GM12878 (cell line): ENCODE measurements around the gene ADRA2C. TPM values are rescaled to one million over a fixed set of nuclear protein-coding genes. Genes with fewer than 3 reads are reported as not detected.

ENCODE experiments used
- ATAC-seq: fragments of 200-7000 bp; cut with Tn5 transposase; 3 replicates; pipeline ENCODE4 v1.9.1; 2020; ENCODE audit warnings: mild to moderate bottlenecking, moderate library complexity
- BruUV-seq: library from RNA; stranded (reverse); fragments of 400-500 nt; replicated peaks from 2 replicates; lab custom pipeline; 2021; lab: Mats Ljungman, UMichigan
- CTCF ChIA-PET: fragments of 300-600 bp; sonication (Branson Sonifier 250); formaldehyde crosslinking; extraction: SDS; loops from one replicate; lab custom pipeline; 2021; ENCODE audit warnings: inconsistent platforms; lab: Yijun Ruan, JAX
- POLR2A ChIA-PET: fragments of 350-600 bp; formaldehyde crosslinking; extraction: SDS; loops from one replicate; lab custom pipeline; 2021; ENCODE audit warnings: inconsistent platforms; lab: Charles Lee
- RAD21 ChIA-PET: fragments of 300-600 bp; sonication (Branson Sonifier 250); formaldehyde crosslinking; loops from one replicate; lab custom pipeline; 2023; ENCODE audit warnings: antibody characterized with exemption; ENCODE audit not compliant: unreplicated experiment; lab: Charles Lee
- SMC1A ChIA-PET: fragments of 300-600 bp; sonication (Branson Sonifier 250); formaldehyde crosslinking; loops from one replicate; lab custom pipeline; 2023; ENCODE audit not compliant: unreplicated experiment, uncharacterized antibody; lab: Charles Lee
- DNase-seq: peaks from one replicate; pipeline ENCODE4 v3.0.0-alpha.2; 2011; ENCODE audit warnings: low read depth, low spot score
- FAIRE-seq: peaks from 3 replicates; lab custom pipeline; 2011; peaks lifted over from hg19 to GRCh38; lab: Jason Lieb, UNC
- H2AFZ ChIP-seq: 2 replicates; pipeline ENCODE4 v1.6.0; 2011; ENCODE audit warnings: low read depth, low read length, control low read depth; ENCODE audit not compliant: control insufficient read depth
- H3K27ac ChIP-seq: 2 replicates; pipeline ENCODE4 v1.5.1; 2011; ENCODE audit warnings: control low read depth; ENCODE audit not compliant: control insufficient read depth, insufficient read depth
- H3K27me3 ChIP-seq, 2 experiments: replicated peaks in 1 of 2; 2 replicates each; pipeline versions ENCODE4 v1.6.0 to v1.6.1; 2011; ENCODE audit warnings: low read length in 1 of 2; ENCODE audit not compliant: control insufficient read depth in 2 of 2, insufficient read depth in 2 of 2
- H3K36me3 ChIP-seq, 2 experiments: 2 replicates each; pipeline ENCODE4 v1.5.1; 2011; ENCODE audit warnings: low read length in 1 of 2; ENCODE audit not compliant: control insufficient read depth in 2 of 2, insufficient read depth in 2 of 2
- H3K4me1 ChIP-seq: 2 replicates; pipeline ENCODE4 v1.6.1; 2011; ENCODE audit warnings: mild to moderate bottlenecking, low read length, moderate library complexity, mixed read lengths; ENCODE audit not compliant: control insufficient read depth, insufficient read depth
- H3K4me2 ChIP-seq: 2 replicates; pipeline ENCODE4 v1.6.0; 2011; ENCODE audit warnings: control low read depth; ENCODE audit not compliant: control insufficient read depth, insufficient read depth
- H3K4me3 ChIP-seq: fragments of 200-600 bp; sonication (generic); 2 replicates; pipeline ENCODE4 v1.5.1; 2016
- H3K79me2 ChIP-seq: 2 replicates; pipeline ENCODE4 v1.6.0; 2011; ENCODE audit warnings: low read length; ENCODE audit not compliant: control insufficient read depth, insufficient read depth
- H3K9ac ChIP-seq: 2 replicates; pipeline ENCODE4 v1.8.0; 2011; ENCODE audit warnings: low read length, control low read depth, mixed read lengths; ENCODE audit not compliant: control insufficient read depth, insufficient read depth
- H3K9me3 ChIP-seq: replicated peaks from 3 replicates; pipeline ENCODE4 v1.5.1; 2011; ENCODE audit warnings: mild to moderate bottlenecking, low read length; ENCODE audit not compliant: control insufficient read depth, insufficient read depth
- H4K20me1 ChIP-seq: 2 replicates; pipeline ENCODE4 v1.6.0; 2011; ENCODE audit not compliant: control insufficient read depth, insufficient read depth
- ATF7 ChIP-seq: fragments of 450-650 bp; IDR thresholded peaks from 2 replicates; pipeline ENCODE4 v1.6.1; 2016; ENCODE audit warnings: low read depth, mild to moderate bottlenecking
- CHD4 ChIP-seq: fragments of 200-600 bp; sonication (generic); IDR thresholded peaks from 2 replicates; pipeline ENCODE4 v1.6.1; 2016; ENCODE audit warnings: mild to moderate bottlenecking
- LARP7 ChIP-seq: fragments of 450-650 bp; IDR thresholded peaks from 2 replicates; pipeline ENCODE4 v1.6.1; 2017; ENCODE audit warnings: mild to moderate bottlenecking
- POLR2AphosphoS2 ChIP-seq: IDR thresholded peaks from 2 replicates; pipeline ENCODE4 v1.6.1; 2011; ENCODE audit warnings: low read depth, mild to moderate bottlenecking, low read length, improper control_type of control experiment, moderate library complexity
- POLR2AphosphoS5 ChIP-seq: IDR thresholded peaks from 2 replicates; pipeline ENCODE4 v1.6.1; 2011; ENCODE audit warnings: mild to moderate bottlenecking, low read length, inconsistent platforms
- SIX5 ChIP-seq: IDR thresholded peaks from 2 replicates; pipeline ENCODE4 v1.6.1; 2011; ENCODE audit warnings: mild to moderate bottlenecking, low read depth, low read length, moderate library complexity; ENCODE audit not compliant: severe bottlenecking
- SMC3 ChIP-seq: IDR thresholded peaks from 2 replicates; pipeline ENCODE4 v1.6.1; 2011; ENCODE audit warnings: low read length, improper control_type of control experiment, borderline replicate concordance
- TCF3 ChIP-seq: IDR thresholded peaks from 2 replicates; pipeline ENCODE4 v1.6.1; 2012; ENCODE audit warnings: low read depth, mild to moderate bottlenecking, low read length, borderline replicate concordance; ENCODE audit not compliant: insufficient read depth
- WGBS: methylation state at CpG from one replicate; pipeline ENCODE4 v1.1.6; 2016; ENCODE audit warnings: low lambda C conversion rate; ENCODE audit not compliant: insufficient replicate concordance, insufficient coverage; ENCODE audit errors: missing lambda C conversion rate; 5-methylcytosine and 5-hydroxymethylcytosine counted together
- in situ Hi-C: fragments of 300-500 bp; cut with MboI; formaldehyde crosslinking; loops from 9 replicates; pipeline ENCODE4 v1.14.3; 2018; ENCODE audit warnings: mixed read lengths
- intact Hi-C: fragments of 100-400 bp; cut with micrococcal nuclease; formaldehyde crosslinking; loops from one replicate; pipeline ENCODE4 v1.14.2; 2022; ENCODE audit not compliant: unreplicated experiment
- polyA plus RNA-seq, 11 experiments: library from polyadenylated mRNA; depleted of rRNA in 4 of 11; unstranded in 6 of 11; stranded (reverse) in 5 of 11; fragments of >200 nt; fragmentation: Nextera tagmentation in 4 of 11; fragmentation: Illumina TruSeq in 1 of 11; extraction: Ambion mirVana in 4 of 11; extraction: Trizol in 1 of 11; gene quantifications; 1 replicate in 1 of 11; 2 replicates in 10 of 11; pipeline versions ENCODE4 v1.2.1 to v1.2.3, GENCODE V29; 2011 to 2016; ENCODE audit warnings: inconsistent platforms in 2 of 11, missing spikeins in 2 of 11, low read depth in 1 of 11
- total RNA-seq, 4 experiments: library from RNA; depleted of rRNA in 3 of 4; stranded (reverse); fragments of >200 nt in 3 of 4; fragmentation: Illumina TruSeq in 1 of 4; extraction: Trizol in 1 of 4; gene quantifications; 2 replicates each; pipeline versions ENCODE4 v1.2.1 to v1.2.3, GENCODE V29; 2013 to 2021
- TF ChIP-seq, protein P1 (sequence below): fragments of 150-350 bp; IDR thresholded peaks from 2 replicates; pipeline ENCODE4 v1.6.1; 2014; ENCODE audit warnings: mild to moderate bottlenecking, low read depth, low read length

Gene ADRA2C
- total and polyA plus RNA-seq, 10 of the 15 experiments (the other 5 are each of a cell fraction or from before 2014, with no cell fraction given) = 0.15 TPM; not detected in 9

DNA sequence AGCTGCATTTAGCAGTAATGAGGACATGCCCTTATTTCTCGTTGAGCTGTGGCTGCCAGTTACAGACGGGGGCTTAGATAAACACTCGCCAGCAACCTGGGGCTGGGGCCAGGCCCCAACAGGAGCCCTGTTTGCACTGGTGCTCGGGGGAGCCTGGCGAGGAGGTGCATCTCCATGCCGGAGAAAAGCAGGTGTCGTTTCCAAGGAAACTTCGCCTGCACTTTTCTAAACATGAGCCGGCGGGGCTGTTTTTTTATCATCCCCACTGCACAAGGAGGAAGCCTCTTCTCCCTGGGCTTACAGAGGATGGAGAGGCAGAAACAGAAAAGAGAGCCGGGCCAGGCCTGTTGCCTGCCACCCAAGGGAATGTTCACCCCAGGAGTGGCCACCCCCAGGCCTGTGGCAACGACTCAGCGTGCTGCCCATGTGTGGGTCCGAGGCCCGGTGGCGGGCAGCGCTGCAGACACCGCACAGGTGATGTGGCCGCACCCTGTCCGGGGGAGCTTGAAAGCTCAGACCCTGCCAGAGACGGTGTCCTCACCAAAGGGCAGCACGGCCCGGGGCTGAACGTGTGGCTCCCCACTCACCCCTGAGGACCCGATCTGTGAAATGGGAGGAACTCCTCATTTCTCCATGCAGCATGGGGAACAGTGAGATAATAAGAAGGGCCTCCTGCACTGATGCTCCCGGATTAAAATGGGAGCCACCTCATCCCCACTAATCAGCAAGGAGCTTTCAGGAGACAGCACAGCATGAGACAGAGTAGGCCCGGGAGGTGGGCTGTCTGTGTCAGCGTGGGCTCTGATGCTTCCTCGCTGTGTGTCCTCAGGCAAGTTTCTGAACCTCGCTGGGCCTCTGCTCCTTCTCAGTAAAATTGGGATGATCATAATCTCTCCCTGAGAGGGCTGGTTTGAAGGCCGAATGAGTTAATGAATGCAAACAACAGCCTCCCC lies 33.8 kb upstream of the ADRA2C start:
- TF ChIP-seq SIX5 = no peak
- TF ChIP-seq, all 136 proteins: peak for 0
- H2AFZ ChIP-seq = no peak overlapping the region
- POLR2A ChIA-PET = no interaction called here
- no peaks in the 10 kb centered on the region for H3K9me3 ChIP-seq
- H4K20me1 ChIP-seq = no peaks in the 10 kb centered on the region
- SMC1A ChIA-PET = no interaction called here
- CTCF ChIA-PET = no interaction called here
- no peak overlapping the region for H3K4me2 ChIP-seq
- no peak overlapping the region for H3K27ac ChIP-seq
- H3K79me2 ChIP-seq = no peaks in the 10 kb centered on the region
- RAD21 ChIA-PET = no interaction called here
- intact Hi-C loops = no loop called here
- H3K4me3 ChIP-seq = no peak overlapping the region
- in situ Hi-C loops = no loop called here
- no peaks in the 10 kb centered on the region for H3K27me3 ChIP-seq
- DNase-seq (no peak), ATAC-seq (no peak), FAIRE-seq (no peak)
- H3K9ac ChIP-seq = no peak overlapping the region
- no peaks in the 10 kb centered on the region for H3K4me1 ChIP-seq
- BruUV-seq = no TSS peak
- 49% methylated on average over 31 of the region's 31 CpGs for WGBS
- H3K36me3 ChIP-seq = no peaks in the 10 kb centered on the region

DNA sequence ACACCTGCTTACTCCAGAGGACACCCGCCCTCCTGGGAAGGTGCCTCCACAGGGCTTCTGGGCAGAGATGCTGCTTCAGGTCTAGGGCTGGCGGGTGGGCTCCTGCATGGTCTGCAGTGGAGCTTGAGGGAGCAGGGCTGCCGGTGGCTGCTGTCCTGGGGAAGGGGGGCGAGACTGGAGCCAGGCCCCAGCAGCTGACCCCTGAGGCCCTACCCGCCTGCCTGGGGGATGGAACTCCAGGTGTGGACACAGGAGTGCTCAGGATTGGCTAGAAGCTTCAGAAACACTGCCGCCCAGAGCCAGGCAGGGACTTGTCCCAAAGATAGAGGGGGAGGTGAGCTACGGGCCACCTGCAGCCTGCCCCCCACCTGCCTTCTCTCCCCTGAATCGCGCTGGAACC lies 33.0 kb upstream of the ADRA2C start:
- Histone ChIP-seq H3K36me3 (no peaks in the 10 kb centered on the region), H3K4me1 (no peaks in the 10 kb centered on the region), H3K79me2 (no peaks in the 10 kb centered on the region)
- no peak for TF ChIP-seq SMC3
- no peak for TF ChIP-seq ATF7
- TF ChIP-seq SIX5 = no peak
- no peak for TF ChIP-seq POLR2AphosphoS2
- no peak for TF ChIP-seq CHD4
- TF ChIP-seq TCF3 = no peak
- TF ChIP-seq LARP7 = no peak
- TF ChIP-seq POLR2AphosphoS5 = no peak
- TF ChIP-seq, protein P1, sequence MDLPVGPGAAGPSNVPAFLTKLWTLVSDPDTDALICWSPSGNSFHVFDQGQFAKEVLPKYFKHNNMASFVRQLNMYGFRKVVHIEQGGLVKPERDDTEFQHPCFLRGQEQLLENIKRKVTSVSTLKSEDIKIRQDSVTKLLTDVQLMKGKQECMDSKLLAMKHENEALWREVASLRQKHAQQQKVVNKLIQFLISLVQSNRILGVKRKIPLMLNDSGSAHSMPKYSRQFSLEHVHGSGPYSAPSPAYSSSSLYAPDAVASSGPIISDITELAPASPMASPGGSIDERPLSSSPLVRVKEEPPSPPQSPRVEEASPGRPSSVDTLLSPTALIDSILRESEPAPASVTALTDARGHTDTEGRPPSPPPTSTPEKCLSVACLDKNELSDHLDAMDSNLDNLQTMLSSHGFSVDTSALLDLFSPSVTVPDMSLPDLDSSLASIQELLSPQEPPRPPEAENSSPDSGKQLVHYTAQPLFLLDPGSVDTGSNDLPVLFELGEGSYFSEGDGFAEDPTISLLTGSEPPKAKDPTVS = no peak
- TF ChIP-seq, all 136 proteins: peak for 0
- no peak for ATAC-seq
- POLR2A ChIA-PET = no interaction called here
- SMC1A ChIA-PET = no interaction called here
- Histone ChIP-seq H3K4me2 (no peak overlapping the region), H2AFZ (no peak overlapping the region), H3K9me3 (no peaks in the 10 kb centered on the region), H3K4me3 (no peak overlapping the region), H3K9ac (no peak overlapping the region), H3K27me3 (no peaks in the 10 kb centered on the region; a peak in 1 of 4 replicates), H3K27ac (no peak overlapping the region), H4K20me1 (no peaks in the 10 kb centered on the region)
- FAIRE-seq = no peak
- in situ Hi-C loops (no loop called here), intact Hi-C loops (no loop called here)
- no TSS peak for BruUV-seq
- RAD21 ChIA-PET = no interaction called here
- WGBS = 8% methylated on average over 9 of the region's 9 CpGs
- CTCF ChIA-PET = no interaction called here
- DNase-seq = no peak
